Sigmoid colon (tissue), 4 donors: ENCODE results near the gene KDELR3.

Experiments
- CTCF ChIP-seq, 4 experiments: fragments of 450-650 bp in 3 of 4; fragments of 200-600 bp in 1 of 4; IDR thresholded peaks; one replicate each; pipeline ENCODE4 v1.5.1; 2016 to 2019; ENCODE audit warnings: antibody characterized with exemption in 4 of 4, mild to moderate bottlenecking in 3 of 4, moderate library complexity in 2 of 4
- EP300 ChIP-seq, 4 donors: sonication (generic); formaldehyde crosslinking; IDR thresholded peaks; one replicate each; pipeline ENCODE4 v1.6.1; 2017; ENCODE audit warnings: antibody characterized with exemption in 4 of 4
- POLR2A ChIP-seq, 2 donors: fragments of 450-650 bp; IDR thresholded peaks; one replicate each; pipeline ENCODE4 v1.6.1; 2016; ENCODE audit warnings: antibody characterized with exemption in 2 of 2, mild to moderate bottlenecking in 2 of 2, moderate library complexity in 2 of 2
- POLR2AphosphoS5 ChIP-seq, 4 donors: sonication (generic); formaldehyde crosslinking; IDR thresholded peaks; one replicate each; pipeline ENCODE4 v1.6.1; 2017; ENCODE audit warnings: antibody characterized with exemption in 4 of 4

GRCh38 chr22:38510416-38510970 lies 42.6 kb downstream of the KDELR3 start:
- TF ChIP-seq CTCF (IDR thresholded peaks at IDR 0.05) (no peak), EP300 (IDR thresholded peaks at IDR 0.05) (no peak), POLR2AphosphoS5 (IDR thresholded peaks at IDR 0.05) (no peak), POLR2A (IDR thresholded peaks at IDR 0.05) (no peak)
